Right cardiac atrium (tissue), 5 donors: ENCODE results near the gene MYMK. TPM values are rescaled to one million over a fixed set of nuclear protein-coding genes. Genes with fewer than 3 reads are reported as not detected.

Source experiments
- ATAC-seq, 2 donors: fragments of 200-7000 bp; cut with Tn5 transposase; one replicate each; pipeline versions ENCODE4 v1.8.0 to v1.9.1; 2020; ENCODE audit warnings: moderate library complexity in 2 of 2, mild to moderate bottlenecking in 1 of 2
- DNase-seq, 3 donors: peaks; one replicate each; pipeline ENCODE4 v3.0.0-alpha.2; 2020
- H3K27ac ChIP-seq: one replicate; pipeline ENCODE4 v1.5.1; 2013; ENCODE audit warnings: mild to moderate bottlenecking, low read length, control low read depth, moderate library complexity
- H3K27me3 ChIP-seq: one replicate; pipeline ENCODE4 v1.6.1; 2013; ENCODE audit not compliant: control insufficient read depth, insufficient read depth
- H3K4me1 ChIP-seq: one replicate; pipeline ENCODE4 v1.6.1; 2013; ENCODE audit warnings: low read length; ENCODE audit not compliant: control insufficient read depth, insufficient read depth
- H3K4me3 ChIP-seq: one replicate; pipeline ENCODE4 v1.5.1; 2013; ENCODE audit warnings: low read length, control low read depth
- H3K9me3 ChIP-seq: one replicate; pipeline ENCODE4 v1.6.1; 2013; ENCODE audit warnings: low read length; ENCODE audit not compliant: control insufficient read depth
- WGBS: extraction: QIAGEN DNeasy Blood & Tissue Kit; methylation state at CpG from one replicate; pipeline ENCODE4 v1.1.7; 2013; 5-methylcytosine and 5-hydroxymethylcytosine counted together
- intact Hi-C, 4 donors: fragments of 100-400 bp; cut with DNase I; formaldehyde crosslinking; loops; one replicate each; pipeline versions ENCODE4 v1.11.0 to v1.14.0; 2022 to 2023
- polyA plus RNA-seq: library from polyadenylated mRNA; stranded (reverse); fragments of 200-250 nt; gene quantifications from one replicate; pipeline ENCODE4 v1.2.3, GENCODE V29; 2013
- total RNA-seq, 4 donors: library from RNA; stranded (reverse); fragmentation: NEBNext Ultra II Directional; extraction: Animal tissue kit (Norgen Biotek cat#: 25700); gene quantifications; one replicate each; pipeline ENCODE4 v1.2.1, GENCODE V29; 2021
- donor health status: healthy with polysubstance abuse.
- donor health status: DM: no; HTN: yes; CAD: no.
- donor health status: DM: no; HTN: no; CAD: no.
- donor health status: DM: no; HTN: yes; CAD: no; lungs with severe emphysema.
- donor health status: DM: yes; HTN: yes; CAD: no.

The MYMK gene
- total and polyA plus RNA-seq, 5 donors = not detected

- no peak overlapping the region for H3K4me3 ChIP-seq
- no peaks in the 10 kb centered on the region for H3K27me3 ChIP-seq
- H3K9me3 ChIP-seq = no peaks in the 10 kb centered on the region
- ATAC-seq (no peak), DNase-seq (peak in 2 of 3 donors; percentile 55)
- 87% methylated on average over 6 of the region's 6 CpGs for WGBS
- intact Hi-C loops = loop anchor here in 1 of 4 donors (10.0 kb wide), 1 partner anchor 54 kb away; the partner anchor contains the start of gene REXO4
- no peak overlapping the region for H3K27ac ChIP-seq
- no peaks in the 10 kb centered on the region for H3K4me1 ChIP-seq
Observed at GRCh38 chr9:133468777-133469421, 55.9 kb downstream of the MYMK start.

- no peaks in the 10 kb centered on the region for H3K27me3 ChIP-seq
- H3K27ac ChIP-seq = no peak overlapping the region
- DNase-seq (peak in 2 of 3 donors; percentile 28 to 41), ATAC-seq (peak in 1 of 2 donors; percentile 2)
- no peaks in the 10 kb centered on the region for H3K9me3 ChIP-seq
- intact Hi-C loops = loop anchor here in 1 of 4 donors (10.0 kb wide), 1 partner anchor 54 kb away; the partner anchor contains the start of gene REXO4
- H3K4me1 ChIP-seq = no peaks in the 10 kb centered on the region
- 87% methylated on average over 11 of the region's 11 CpGs for WGBS
- no peak overlapping the region for H3K4me3 ChIP-seq
Observed at GRCh38 chr9:133468374-133468773, 56.4 kb downstream of the MYMK start.

GRCh38 chr9:133467101-133467500 lies 57.7 kb downstream of the MYMK start:
- no peak for ATAC-seq

GRCh38 chr9:133465984-133466383 lies 58.8 kb downstream of the MYMK start:
- DNase-seq = no peak
- Histone ChIP-seq H3K27ac (no peak overlapping the region), H3K27me3 (no peaks in the 10 kb centered on the region), H3K4me1 (no peaks in the 10 kb centered on the region), H3K4me3 (no peak overlapping the region), H3K9me3 (no peaks in the 10 kb centered on the region)
- 70% methylated on average over 6 of the region's 6 CpGs for WGBS
- intact Hi-C loops = loop anchor here in 1 of 4 donors (10.0 kb wide), 1 partner anchor 51 kb away; the partner anchor contains the start of gene REXO4
- ATAC-seq = no peak

More at GRCh38 chr9:133467101-133467500, 57.7 kb downstream of the MYMK start:
- no peak overlapping the region for H3K27ac ChIP-seq
- H3K4me3 ChIP-seq = no peak overlapping the region
- intact Hi-C loops = loop anchor here in 1 of 4 donors (10.0 kb wide), 1 partner anchor 52 kb away; the partner anchor contains the start of gene REXO4
- WGBS = 85% methylated on average over 10 of the region's 10 CpGs
- no peaks in the 10 kb centered on the region for H3K4me1 ChIP-seq
- peak in 2 of 3 donors; percentile 21 to 36 for DNase-seq
- H3K9me3 ChIP-seq = no peaks in the 10 kb centered on the region
- no peaks in the 10 kb centered on the region for H3K27me3 ChIP-seq

- Histone ChIP-seq H3K9me3 (no peaks in the 10 kb centered on the region), H3K4me3 (no peak overlapping the region), H3K4me1 (peaks cover 3% of the 10 kb centered on the region), H3K27ac (no peak overlapping the region), H3K27me3 (no peaks in the 10 kb centered on the region)
- intact Hi-C loops = loop anchor here in 1 of 4 donors (10.0 kb wide), 1 partner anchor 50 kb away; the partner anchor contains the start of gene REXO4
- WGBS = 94% methylated on average over 10 of the region's 10 CpGs
- DNase-seq (no peak), ATAC-seq (no peak)
Observed at GRCh38 chr9:133464638-133465037, 60.1 kb downstream of the MYMK start.

Other genes starting within 250 kb of the MYMK start
- 1 to 10 TPM in 3 of 4 donors, under 1 TPM in 1; 0.66 to 2.0 (median 1.6) TPM for gene ABO, start 249.8 kb downstream of the MYMK start, total RNA-seq
- gene ABO, start 249.8 kb downstream of the MYMK start, polyA plus RNA-seq = 1.0 TPM
- gene SURF6, start 188.8 kb downstream of the MYMK start, total RNA-seq = 10 to 100 TPM; 10.9 to 13.2 (median 11.9) TPM
- gene SURF6, start 188.8 kb downstream of the MYMK start, polyA plus RNA-seq = 13.9 TPM
- 10 to 100 TPM; 19.0 to 22.7 (median 20.6) TPM for gene MED22, start 176.8 kb downstream of the MYMK start, total RNA-seq
- gene MED22, start 176.8 kb downstream of the MYMK start, polyA plus RNA-seq = 15.2 TPM
- 1,000 to 10,000 TPM in 3 of 4 donors, 100 to 1,000 TPM in 1; 973 to 1,213 (median 1,047) TPM for gene RPL7A, start 176.7 kb downstream of the MYMK start, total RNA-seq
- 1,455 TPM for gene RPL7A, start 176.7 kb downstream of the MYMK start, polyA plus RNA-seq
- gene SURF1, start 168.5 kb downstream of the MYMK start, total RNA-seq = 10 to 100 TPM; 34.0 to 54.4 (median 43.1) TPM
- 98.8 TPM for gene SURF1, start 168.5 kb downstream of the MYMK start, polyA plus RNA-seq
- 10 to 100 TPM; 11.3 to 13.3 (median 12.5) TPM for gene SURF2, start 168.4 kb downstream of the MYMK start, total RNA-seq
- 23.4 TPM for gene SURF2, start 168.4 kb downstream of the MYMK start, polyA plus RNA-seq
- gene SURF4, start 148.9 kb downstream of the MYMK start, total RNA-seq = 100 to 1,000 TPM in 1 of 4 donors, 10 to 100 TPM in 3; 70.2 to 129 (median 91.5) TPM
- 67.2 TPM for gene SURF4, start 148.9 kb downstream of the MYMK start, polyA plus RNA-seq
- gene STKLD1, start 148.6 kb downstream of the MYMK start, total RNA-seq = 1 to 10 TPM in 1 of 4 donors, under 1 TPM in 2, not detected in 1; 0.31 to 1.0 (median 0.37) TPM
- gene STKLD1, start 148.6 kb downstream of the MYMK start, polyA plus RNA-seq = 1.3 TPM
- 10 to 100 TPM; 11.9 to 16.3 (median 15.0) TPM for gene REXO4, start 106.9 kb downstream of the MYMK start, total RNA-seq
- gene REXO4, start 106.9 kb downstream of the MYMK start, polyA plus RNA-seq = 10.5 TPM
- gene ADAMTS13, start 102.6 kb downstream of the MYMK start, total RNA-seq = 1 to 10 TPM; 2.1 to 4.1 (median 3.5) TPM
- gene ADAMTS13, start 102.6 kb downstream of the MYMK start, polyA plus RNA-seq = 4.6 TPM
- gene CACFD1, start 65.0 kb downstream of the MYMK start, total RNA-seq = 10 to 100 TPM; 10.8 to 13.9 (median 13.8) TPM
- gene CACFD1, start 65.0 kb downstream of the MYMK start, polyA plus RNA-seq = 12.8 TPM
- 1 to 10 TPM; 1.7 to 4.0 (median 3.6) TPM for gene SLC2A6, start 45.9 kb downstream of the MYMK start, total RNA-seq
- gene SLC2A6, start 45.9 kb downstream of the MYMK start, polyA plus RNA-seq = 3.7 TPM
- gene ADAMTSL2, start 9.7 kb upstream of the MYMK start, total RNA-seq = 10 to 100 TPM; 30.3 to 90.2 (median 47.1) TPM
- 37.3 TPM for gene ADAMTSL2, start 9.7 kb upstream of the MYMK start, polyA plus RNA-seq
- gene FAM163B, start 84.4 kb upstream of the MYMK start, total RNA-seq = 1 to 10 TPM; 1.2 to 5.4 (median 1.4) TPM
- gene FAM163B, start 84.4 kb upstream of the MYMK start, polyA plus RNA-seq = 2.0 TPM
- gene DBH, start 111.4 kb upstream of the MYMK start, total RNA-seq = under 1 TPM in 2 of 4 donors, not detected in 2; 0.09 to 0.14 TPM
- 0.05 TPM for gene DBH, start 111.4 kb upstream of the MYMK start, polyA plus RNA-seq
- 1 to 10 TPM; 2.5 to 3.2 (median 2.8) TPM for gene SARDH, start 213.4 kb upstream of the MYMK start, total RNA-seq
- gene SARDH, start 213.4 kb upstream of the MYMK start, polyA plus RNA-seq = 1.7 TPM